ENCODE results near the gene SP2. TPM values are rescaled to one million over a fixed set of nuclear protein-coding genes. Genes with fewer than 3 reads are reported as not detected.
A peak's percentile ranks its signal among the peaks of the same experiment; 100 is the strongest.

Gene SP2
- total and polyA plus RNA-seq, 7 experiments from 2014 or later, result 7.9 to 36.5 (median 26.4) TPM

DNA sequence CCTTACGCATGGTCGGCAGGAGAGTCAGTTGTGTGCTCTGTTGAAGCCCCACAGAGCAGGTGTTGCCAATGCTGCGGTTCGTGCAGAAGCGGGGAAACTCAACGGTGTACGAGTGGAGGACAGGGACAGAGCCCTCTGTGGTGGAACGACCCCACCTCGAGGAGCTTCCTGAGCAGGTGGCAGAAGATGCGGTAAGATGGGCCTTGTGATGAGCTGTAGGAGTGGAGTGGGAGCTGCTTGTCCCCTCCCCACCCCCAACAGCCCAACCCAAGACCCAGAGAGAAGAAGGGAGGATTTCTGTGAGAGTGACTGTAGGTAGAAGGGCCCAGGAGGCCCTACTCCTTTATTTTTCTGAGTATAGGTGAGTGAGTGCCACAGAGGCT, 79.8 kb downstream of the SP2 start:
- H3K27ac ChIP-seq (ENCODE audit: low read depth, low read length), result no peak overlapping the region
- no peak overlapping the region for H3K4me3 ChIP-seq (ENCODE audit: low read length)
- H3K27me3 Mint-ChIP-seq, result no peaks in the 10 kb centered on the region
- no peaks in the 10 kb centered on the region for H3K9me3 Mint-ChIP-seq
- H3K9me3 ChIP-seq (ENCODE audit: control insufficient read depth in 2 of 3, low read length in 3 of 3), result no peaks in the 10 kb centered on the region
- ChIA-PET CTCF (interaction anchor here (0.6 to 1.7 kb wide), 5 partner anchors 14 to 1789 kb away, joined by 3 to 9 read pairs (median 4); no protein-coding TSS in a partner anchor), POLR2A (no interaction called here)
- DNase-seq (no peak), ATAC-seq (no peak)
- no peaks in the 10 kb centered on the region for H3K27me3 ChIP-seq (ENCODE audit: control insufficient read depth in 2 of 2, insufficient read depth in 2 of 2, low read length in 2 of 2)
- peaks cover 6 to 75% (median 10%) of the 10 kb centered on the region in 3 experiments for H3K36me3 ChIP-seq (ENCODE audit: control insufficient read depth in 2 of 3, insufficient read depth in 3 of 3, low read length in 3 of 3)
- peak overlapping the region in 1 of 9 donors; percentile 17 for H3K27ac Mint-ChIP-seq
- intact Hi-C loops (cut with micrococcal nuclease), result loop anchor here in 1 of 2 donors (5.0 kb wide), 1 partner anchor 156 kb away; no protein-coding TSS in a partner anchor
- H3K4me1 Mint-ChIP-seq, result peaks cover under 1 to 28% (median 13%) of the 10 kb centered on the region in 7 donors
- H3K4me1 ChIP-seq (ENCODE audit: control insufficient read depth in 2 of 2, insufficient read depth in 2 of 2, low read length in 2 of 2), result peaks cover 0 to 5% of the 10 kb centered on the region in 2 donors
- peaks cover 6 to 50% (median 16%) of the 10 kb centered on the region in 5 donors for H3K36me3 Mint-ChIP-seq
- no peak overlapping the region for H3K4me3 Mint-ChIP-seq

DNA sequence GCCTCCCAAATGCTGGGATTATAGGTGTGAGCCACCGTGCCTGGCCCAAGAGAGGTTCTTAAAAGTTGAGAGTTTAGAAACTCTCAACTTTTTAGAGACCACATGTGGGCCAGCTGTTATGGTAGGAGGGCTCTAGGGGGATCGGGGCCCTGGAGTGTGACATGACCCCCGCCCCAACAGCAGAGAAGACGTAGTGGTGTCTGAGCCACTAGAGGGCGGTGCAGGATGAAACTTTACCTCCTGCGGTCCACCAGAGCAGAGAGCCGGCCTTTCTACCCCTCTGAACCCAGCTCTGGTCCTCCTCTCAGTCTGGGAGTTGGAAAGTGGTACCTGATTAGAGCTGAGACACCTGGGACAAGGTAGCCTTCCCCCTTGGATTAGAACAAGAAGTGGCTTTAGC, 82.3 kb downstream of the SP2 start:
- Histone ChIP-seq H3K4me1 (ENCODE audit: control insufficient read depth in 2 of 2, insufficient read depth in 2 of 2, low read length in 2 of 2) (peaks cover 0 to 5% of the 10 kb centered on the region in 2 donors), H3K4me3 (ENCODE audit: low read length) (no peak overlapping the region), H3K27me3 (ENCODE audit: control insufficient read depth in 2 of 2, insufficient read depth in 2 of 2, low read length in 2 of 2) (no peaks in the 10 kb centered on the region), H3K9me3 (ENCODE audit: control insufficient read depth in 2 of 3, low read length in 3 of 3) (no peaks in the 10 kb centered on the region), H3K27ac (ENCODE audit: low read depth, low read length) (no peak overlapping the region), H3K36me3 (ENCODE audit: control insufficient read depth in 2 of 3, insufficient read depth in 3 of 3, low read length in 3 of 3) (peaks cover 6 to 95% (median 17%) of the 10 kb centered on the region in 3 experiments)
- intact Hi-C loops (cut with micrococcal nuclease), result loop anchor here (1.0 to 5.0 kb wide), 3 partner anchors 46 to 154 kb away; no protein-coding TSS in a partner anchor
- ATAC-seq, result peak; percentile 78
- Mint-ChIP-seq H3K4me1 (peaks cover 0 to 12% (median 4%) of the 10 kb centered on the region in 7 donors), H3K36me3 (peaks cover 6 to 56% (median 16%) of the 10 kb centered on the region in 5 donors), H3K27me3 (no peaks in the 10 kb centered on the region), H3K9me3 (no peaks in the 10 kb centered on the region), H3K27ac (no peak overlapping the region), H3K4me3 (no peak overlapping the region)
- DNase-seq, result peak in 7 of 9 donors; percentile 18 to 52 (median 35)
- POLR2A ChIA-PET, result interaction anchor here (0.8 kb wide), 1 partner anchor 83 kb away, joined by 3 read pairs; no protein-coding TSS in a partner anchor
- CTCF ChIA-PET, result interaction anchor here (0.7 to 1.7 kb wide), 9 partner anchors 8 to 548 kb away, joined by 3 to 12 read pairs (median 3); partner anchors contain the start of gene CDK5RAP3

Other genes with a start within 250 kb of the SP2 start
- gene KPNB1, start 246.3 kb upstream of the SP2 start, total RNA-seq, result 100 to 1,000 TPM; 185 to 465 (median 255) TPM
- 10 to 100 TPM; 21.1 to 30.0 TPM for gene KPNB1, start 246.3 kb upstream of the SP2 start, polyA plus RNA-seq
- gene TBKBP1, start 202.1 kb upstream of the SP2 start, total RNA-seq, result 10 to 100 TPM in 1 of 5 experiments, 1 to 10 TPM in 4; 1.9 to 13.3 (median 2.9) TPM
- gene TBKBP1, start 202.1 kb upstream of the SP2 start, polyA plus RNA-seq, result under 1 TPM in 1 of 2 donors, not detected in 1; 0.08 TPM
- 10 to 100 TPM in 2 of 5 experiments, 1 to 10 TPM in 3; 1.3 to 38.6 (median 4.5) TPM for gene TBX21, start 163.0 kb upstream of the SP2 start, total RNA-seq
- under 1 TPM; 0.13 to 0.43 TPM for gene TBX21, start 163.0 kb upstream of the SP2 start, polyA plus RNA-seq
- 10 to 100 TPM; 36.6 to 46.1 (median 41.4) TPM for gene OSBPL7, start 74.4 kb upstream of the SP2 start, total RNA-seq
- gene OSBPL7, start 74.4 kb upstream of the SP2 start, polyA plus RNA-seq, result 1 to 10 TPM; 4.0 to 6.3 TPM
- 10 to 100 TPM; 33.6 to 51.2 (median 35.7) TPM for gene MRPL10, start 64.7 kb upstream of the SP2 start, total RNA-seq
- gene MRPL10, start 64.7 kb upstream of the SP2 start, polyA plus RNA-seq, result 10 to 100 TPM; 36.5 to 44.0 TPM
- 1 to 10 TPM in 2 of 5 experiments, under 1 TPM in 3; 0.20 to 1.7 (median 0.66) TPM for gene LRRC46, start 64.6 kb upstream of the SP2 start, total RNA-seq
- gene LRRC46, start 64.6 kb upstream of the SP2 start, polyA plus RNA-seq, result 1 to 10 TPM; 1.2 to 1.8 TPM
- gene SCRN2, start 55.0 kb upstream of the SP2 start, total RNA-seq, result 10 to 100 TPM; 33.4 to 55.9 (median 41.4) TPM
- 10 to 100 TPM; 27.5 to 34.8 TPM for gene SCRN2, start 55.0 kb upstream of the SP2 start, polyA plus RNA-seq
- under 1 TPM in 3 of 5 experiments, not detected in 2; 0.16 to 0.29 (median 0.22) TPM for gene SP6, start 45.1 kb upstream of the SP2 start, total RNA-seq
- gene SP6, start 45.1 kb upstream of the SP2 start, polyA plus RNA-seq, result under 1 TPM in 1 of 2 donors, not detected in 1; 0.05 TPM
- gene PNPO, start 45.3 kb downstream of the SP2 start, total RNA-seq, result 10 to 100 TPM; 12.0 to 35.7 (median 14.1) TPM
- 10 to 100 TPM; 16.2 to 25.1 TPM for gene PNPO, start 45.3 kb downstream of the SP2 start, polyA plus RNA-seq
- gene PRR15L, start 61.6 kb downstream of the SP2 start, total RNA-seq, result not detected
- under 1 TPM in 1 of 2 donors, not detected in 1; 0.32 TPM for gene PRR15L, start 61.6 kb downstream of the SP2 start, polyA plus RNA-seq
- gene CDK5RAP3, start 74.9 kb downstream of the SP2 start, total RNA-seq, result 100 to 1,000 TPM; 238 to 349 (median 276) TPM
- 10 to 100 TPM; 72.4 to 86.8 TPM for gene CDK5RAP3, start 74.9 kb downstream of the SP2 start, polyA plus RNA-seq
- 1 to 10 TPM in 4 of 5 experiments, under 1 TPM in 1; 0.81 to 5.5 (median 1.9) TPM for gene COPZ2, start 141.6 kb downstream of the SP2 start, total RNA-seq
- gene COPZ2, start 141.6 kb downstream of the SP2 start, polyA plus RNA-seq, result under 1 TPM; 0.75 to 0.99 TPM
- gene NFE2L1, start 152.1 kb downstream of the SP2 start, total RNA-seq, result 10 to 100 TPM; 34.7 to 65.2 (median 49.2) TPM
- 10 to 100 TPM in 1 of 2 donors, 1 to 10 TPM in 1; 8.7 to 15.8 TPM for gene NFE2L1, start 152.1 kb downstream of the SP2 start, polyA plus RNA-seq
- 10 to 100 TPM; 16.4 to 56.7 (median 33.5) TPM for gene CBX1, start 205.2 kb downstream of the SP2 start, total RNA-seq
- gene CBX1, start 205.2 kb downstream of the SP2 start, polyA plus RNA-seq, result 10 to 100 TPM; 22.8 to 26.1 TPM
- gene SNX11, start 211.5 kb downstream of the SP2 start, total RNA-seq, result 10 to 100 TPM; 12.3 to 35.1 (median 16.7) TPM
- gene SNX11, start 211.5 kb downstream of the SP2 start, polyA plus RNA-seq, result 10 to 100 TPM; 16.8 to 21.1 TPM

Data from naive thymus-derived CD4-positive, alpha-beta T cell (primary cell).